SU-DHL-6 (cell line): ENCODE results near the gene GAREM1.

Source experiments
- H2AFZ ChIP-seq: fragments of 200-600 bp; sonication (generic); 2 replicates; pipeline ENCODE4 v1.6.1; 2014; ENCODE audit warnings: low read depth, mild to moderate bottlenecking, moderate library complexity, mixed read lengths, antibody characterized with exemption, low read length; ENCODE audit not compliant: severe bottlenecking
- H3F3A ChIP-seq: fragments of 200-600 bp; shearing (Covaris generic); 2 replicates; pipeline ENCODE4 v1.6.0; 2016; ENCODE audit warnings: antibody characterized with exemption, mild to moderate bottlenecking; ENCODE audit not compliant: insufficient read depth
- H3K27ac ChIP-seq: fragments of 200-600 bp; sonication (generic); 2 replicates; pipeline ENCODE4 v1.5.1; 2016; ENCODE audit warnings: low read depth, mild to moderate bottlenecking, low read length, moderate library complexity, mixed read lengths
- H3K27me3 ChIP-seq: fragments of 200-600 bp; sonication (generic), shearing (Covaris generic); 2 replicates; pipeline ENCODE4 v1.6.0; 2014; ENCODE audit warnings: mild to moderate bottlenecking, low read length
- H3K36me3 ChIP-seq: fragments of 200-600 bp; sonication (generic); 2 replicates; pipeline ENCODE4 v1.6.1; 2014; ENCODE audit warnings: mild to moderate bottlenecking, low read length, mixed read lengths
- H3K4me2 ChIP-seq: fragments of 300-600, 200-600 bp; shearing (Covaris generic), sonication (generic); 2 replicates; pipeline ENCODE4 v1.6.0; 2014; ENCODE audit warnings: low read length, low read depth, mild to moderate bottlenecking; ENCODE audit not compliant: poor library complexity, severe bottlenecking
- H3K4me3 ChIP-seq: fragments of 200-600 bp; sonication (generic); 2 replicates; pipeline ENCODE4 v1.5.1; 2014; ENCODE audit warnings: antibody characterized with exemption, low read length, mild to moderate bottlenecking, mixed read lengths; ENCODE audit not compliant: insufficient read depth, poor library complexity, severe bottlenecking
- H3K79me2 ChIP-seq: fragments of 200-600 bp; sonication (generic); 2 replicates; pipeline ENCODE4 v1.6.1; 2014; ENCODE audit warnings: mild to moderate bottlenecking, low read length, moderate library complexity; ENCODE audit not compliant: insufficient read depth
- H3K9ac ChIP-seq: fragments of 200-600 bp; sonication (generic); 2 replicates; pipeline ENCODE4 v1.7.0; 2014; ENCODE audit warnings: mild to moderate bottlenecking, low read length
- H3K9me2 ChIP-seq: fragments of 200-600 bp; sonication (generic); replicated peaks from 2 replicates; pipeline ENCODE4 v1.6.1; 2014; ENCODE audit warnings: low read length; ENCODE audit not compliant: insufficient read depth
- H3K9me3 ChIP-seq: fragments of 200-600 bp; sonication (generic); 2 replicates; pipeline ENCODE4 v1.6.1; 2014; ENCODE audit warnings: low read length, mixed read lengths; ENCODE audit not compliant: insufficient read depth
- H4K20me1 ChIP-seq: fragments of 200-600 bp; sonication (generic); 2 replicates; pipeline ENCODE4 v1.6.1; 2014; ENCODE audit warnings: low read depth, mild to moderate bottlenecking, antibody characterized with exemption, low read length, moderate library complexity, mixed read lengths
- CTCF ChIP-seq: fragments of 200-600 bp; sonication (generic); IDR thresholded peaks from one replicate; pipeline ENCODE4 v1.5.1; 2017; ENCODE audit warnings: antibody characterized with exemption, mild to moderate bottlenecking, low read length, moderate library complexity; ENCODE audit not compliant: insufficient read depth, poor library complexity, severe bottlenecking
- EZH2phosphoT487 ChIP-seq: fragments of 200-600 bp; sonication (generic), shearing (Covaris generic); conservative IDR thresholded peaks from 2 replicates; pipeline ENCODE4 v1.6.1; 2018; ENCODE audit warnings: mild to moderate bottlenecking, antibody characterized with exemption, low read length, moderate library complexity, mixed read lengths

The GAREM1 gene

DNA sequence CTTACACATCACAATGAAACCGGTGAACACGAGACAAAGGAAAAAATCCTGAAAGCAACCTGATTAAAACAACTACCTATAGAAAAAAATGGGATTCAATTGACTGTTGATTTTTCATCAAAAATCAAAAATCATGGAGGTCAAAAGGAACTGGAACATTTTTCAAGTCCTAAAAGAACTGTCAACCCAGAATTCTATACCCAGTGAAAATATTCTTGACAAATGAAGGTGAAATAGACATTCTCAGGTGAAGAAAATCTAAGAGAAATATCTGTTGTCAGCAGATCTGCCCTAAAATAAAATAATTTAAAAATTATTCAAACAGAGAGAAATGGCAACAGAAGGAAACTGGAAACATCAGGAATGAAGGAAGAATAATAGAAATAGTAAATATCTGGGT lies 38.9 kb downstream of the GAREM1 start:
- H3K4me3 ChIP-seq = no peak overlapping the region
- TF ChIP-seq CTCF (no peak), EZH2phosphoT487 (no peak)
- no peaks in the 10 kb centered on the region for H3K36me3 ChIP-seq
- H3K4me2 ChIP-seq = no peak overlapping the region
- H3K9me2 ChIP-seq = no peaks in the 10 kb centered on the region
- H3F3A ChIP-seq = no peaks in the 10 kb centered on the region
- H3K79me2 ChIP-seq = no peaks in the 10 kb centered on the region
- no peaks in the 10 kb centered on the region for H3K9me3 ChIP-seq
- H4K20me1 ChIP-seq = no peaks in the 10 kb centered on the region
- no peak overlapping the region for H3K9ac ChIP-seq
- no peaks in the 10 kb centered on the region for H3K27me3 ChIP-seq
- H3K27ac ChIP-seq = no peak overlapping the region
- no peak overlapping the region for H2AFZ ChIP-seq

DNA sequence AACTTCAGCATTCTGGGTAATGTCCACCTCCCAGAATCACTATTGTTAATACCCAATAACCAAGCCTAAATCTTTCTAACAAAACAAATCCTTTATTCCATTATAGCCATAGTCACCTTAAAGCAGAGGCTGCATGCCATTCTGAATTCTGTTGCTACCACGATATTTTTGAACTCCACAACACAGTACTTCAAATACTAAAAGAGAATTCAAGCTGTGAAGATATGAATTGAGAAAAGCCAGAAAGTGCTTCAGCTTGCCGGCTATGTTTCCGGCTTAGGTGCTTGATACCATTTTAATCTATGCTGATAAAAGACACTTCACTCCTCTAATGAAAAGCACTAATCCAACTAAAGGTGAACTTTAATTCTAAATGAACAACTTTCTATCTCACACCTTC lies 41.3 kb downstream of the GAREM1 start:
- H3K9me2 ChIP-seq = no peaks in the 10 kb centered on the region

DNA sequence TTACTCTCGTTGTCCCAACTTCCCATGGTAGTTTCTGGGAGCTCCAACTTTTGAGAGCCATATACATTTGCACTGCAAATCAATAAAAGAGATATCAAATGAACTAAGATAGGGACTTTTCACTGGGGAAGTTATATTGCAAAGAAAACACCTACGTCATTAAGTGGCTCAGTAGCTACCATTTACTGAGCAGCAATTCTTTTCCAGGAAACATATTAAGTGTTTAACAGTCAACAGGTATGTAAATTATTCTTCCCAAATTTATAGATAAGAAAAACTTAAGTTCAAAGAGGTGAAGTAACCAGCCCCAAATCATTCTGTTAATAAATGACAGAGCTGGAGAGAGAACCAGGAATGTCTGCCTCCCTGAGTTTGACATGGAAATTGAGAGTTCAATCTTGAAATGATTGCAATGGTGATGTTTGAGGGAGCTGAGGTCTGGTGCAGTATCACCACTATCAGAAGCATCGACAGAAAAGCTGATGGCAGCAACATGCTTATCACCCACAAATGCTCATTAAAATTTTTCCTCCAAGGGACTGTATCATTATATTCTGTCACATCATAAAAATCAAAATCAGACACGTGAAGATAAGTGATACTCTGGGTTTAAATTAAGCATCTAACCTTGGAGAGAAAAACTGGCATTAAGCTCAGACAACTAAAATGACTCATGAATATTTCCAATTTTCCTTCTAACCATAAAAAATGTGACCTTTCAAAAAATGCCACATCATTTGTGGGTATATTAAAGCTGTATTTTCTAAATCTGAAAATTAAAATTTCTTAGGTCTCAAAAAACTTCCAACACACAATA lies 43.4 kb downstream of the GAREM1 start:
- no peak overlapping the region for H3K27ac ChIP-seq
- no peak overlapping the region for H3K4me2 ChIP-seq
- H4K20me1 ChIP-seq = no peaks in the 10 kb centered on the region
- no peak overlapping the region for H3K4me3 ChIP-seq
- H3K27me3 ChIP-seq = no peaks in the 10 kb centered on the region
- H2AFZ ChIP-seq = no peak overlapping the region
- H3K9me2 ChIP-seq = no peaks in the 10 kb centered on the region
- no peaks in the 10 kb centered on the region for H3K9me3 ChIP-seq
- TF ChIP-seq CTCF (no peak), EZH2phosphoT487 (no peak)
- no peaks in the 10 kb centered on the region for H3K79me2 ChIP-seq
- no peaks in the 10 kb centered on the region for H3K36me3 ChIP-seq
- no peaks in the 10 kb centered on the region for H3F3A ChIP-seq
- H3K9ac ChIP-seq = no peak overlapping the region

More for the DNA sequence above, 41.3 kb downstream of the GAREM1 start:
- Histone ChIP-seq H3K36me3 (no peaks in the 10 kb centered on the region), H3K27me3 (no peaks in the 10 kb centered on the region), H2AFZ (no peak overlapping the region), H3K9me3 (no peaks in the 10 kb centered on the region), H3F3A (no peaks in the 10 kb centered on the region), H3K9ac (no peak overlapping the region), H4K20me1 (no peaks in the 10 kb centered on the region), H3K27ac (no peak overlapping the region), H3K4me2 (no peak overlapping the region), H3K4me3 (no peak overlapping the region), H3K79me2 (no peaks in the 10 kb centered on the region)
- TF ChIP-seq EZH2phosphoT487 = no peak
- no peak for TF ChIP-seq CTCF
